Ovary (tissue), 3 donors: Measurements from ENCODE around the gene STAP1.

Experiments used
- CTCF ChIP-seq, 3 donors: fragments of 450-650 bp in 2 of 3; fragments of 200-600 bp in 1 of 3; IDR thresholded peaks; one replicate each; pipeline versions ENCODE4 v1.5.1 to v1.8.0; 2016 to 2022; ENCODE audit warnings: antibody characterized with exemption in 3 of 3, mild to moderate bottlenecking in 1 of 3
- POLR2A ChIP-seq: fragments of 450-650 bp; IDR thresholded peaks from one replicate; pipeline ENCODE4 v1.6.1; 2017; ENCODE audit warnings: antibody characterized with exemption, mild to moderate bottlenecking, moderate library complexity
- donor health status: DM: no; HTN: no; CAD: no.

- TF ChIP-seq POLR2A (no peak), CTCF (IDR thresholded peaks at IDR 0.05) (no peak)
Measured at GRCh38 chr4:67581913-67582312, 23.4 kb downstream of the STAP1 start.
